ENCODE measurements around the gene LUC7L.
"Not testable (repeated sequence)": the region's sequence is repeated elsewhere in the genome, so short reads cannot be mapped to it uniquely, and the experiment has no call there.

DNA sequence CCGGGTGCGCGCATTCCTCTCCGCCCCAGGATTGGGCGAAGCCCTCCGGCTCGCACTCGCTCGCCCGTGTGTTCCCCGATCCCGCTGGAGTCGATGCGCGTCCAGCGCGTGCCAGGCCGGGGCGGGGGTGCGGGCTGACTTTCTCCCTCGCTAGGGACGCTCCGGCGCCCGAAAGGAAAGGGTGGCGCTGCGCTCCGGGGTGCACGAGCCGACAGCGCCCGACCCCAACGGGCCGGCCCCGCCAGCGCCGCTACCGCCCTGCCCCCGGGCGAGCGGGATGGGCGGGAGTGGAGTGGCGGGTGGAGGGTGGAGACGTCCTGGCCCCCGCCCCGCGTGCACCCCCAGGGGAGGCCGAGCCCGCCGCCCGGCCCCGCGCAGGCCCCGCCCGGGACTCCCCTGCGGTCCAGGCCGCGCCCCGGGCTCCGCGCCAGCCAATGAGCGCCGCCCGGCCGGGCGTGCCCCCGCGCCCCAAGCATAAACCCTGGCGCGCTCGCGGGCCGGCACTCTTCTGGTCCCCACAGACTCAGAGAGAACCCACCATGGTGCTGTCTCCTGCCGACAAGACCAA, 56.8 kb downstream of the LUC7L start, which contains the start of gene HBA2:
- TF ChIP-seq, protein P1, sequence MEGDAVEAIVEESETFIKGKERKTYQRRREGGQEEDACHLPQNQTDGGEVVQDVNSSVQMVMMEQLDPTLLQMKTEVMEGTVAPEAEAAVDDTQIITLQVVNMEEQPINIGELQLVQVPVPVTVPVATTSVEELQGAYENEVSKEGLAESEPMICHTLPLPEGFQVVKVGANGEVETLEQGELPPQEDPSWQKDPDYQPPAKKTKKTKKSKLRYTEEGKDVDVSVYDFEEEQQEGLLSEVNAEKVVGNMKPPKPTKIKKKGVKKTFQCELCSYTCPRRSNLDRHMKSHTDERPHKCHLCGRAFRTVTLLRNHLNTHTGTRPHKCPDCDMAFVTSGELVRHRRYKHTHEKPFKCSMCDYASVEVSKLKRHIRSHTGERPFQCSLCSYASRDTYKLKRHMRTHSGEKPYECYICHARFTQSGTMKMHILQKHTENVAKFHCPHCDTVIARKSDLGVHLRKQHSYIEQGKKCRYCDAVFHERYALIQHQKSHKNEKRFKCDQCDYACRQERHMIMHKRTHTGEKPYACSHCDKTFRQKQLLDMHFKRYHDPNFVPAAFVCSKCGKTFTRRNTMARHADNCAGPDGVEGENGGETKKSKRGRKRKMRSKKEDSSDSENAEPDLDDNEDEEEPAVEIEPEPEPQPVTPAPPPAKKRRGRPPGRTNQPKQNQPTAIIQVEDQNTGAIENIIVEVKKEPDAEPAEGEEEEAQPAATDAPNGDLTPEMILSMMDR (IDR thresholded peaks at IDR 0.05), result not testable (repeated sequence)
- TF ChIP-seq POLR2A (IDR thresholded peaks at IDR 0.05), result not testable (repeated sequence)
